Lung (tissue), 12 donors: Measurements from ENCODE around the gene MAPKAPK5. TPM values are rescaled to one million over a fixed set of nuclear protein-coding genes. Genes with fewer than 3 reads are reported as not detected.
A peak's percentile ranks its signal among the peaks of the same experiment; 100 is the strongest.
"Not testable (repeated sequence)": the region's sequence is repeated elsewhere in the genome, so short reads cannot be mapped to it uniquely, and the experiment has no call there.

Experiments used
- ATAC-seq: fragments of 200-7000 bp; cut with Tn5 transposase; one replicate; pipeline ENCODE4 v1.9.1; 2020; ENCODE audit warnings: moderate number of reproducible peaks; ENCODE audit not compliant: insufficient read depth, low FRiP score
- DNase-seq, 3 donors: peaks; one replicate each; pipeline ENCODE4 v3.0.0-alpha.2; 2013 to 2017
- H3K27ac ChIP-seq, 2 donors: one replicate each; pipeline ENCODE4 v1.5.1; 2013; ENCODE audit warnings: mild to moderate bottlenecking in 2 of 2, moderate library complexity in 2 of 2, control low read depth in 1 of 2, inconsistent platforms in 1 of 2, low read depth in 1 of 2, low read length in 1 of 2
- H3K27me3 ChIP-seq, 3 donors: one replicate each; pipeline ENCODE4 v1.5.1; 2013; ENCODE audit warnings: low read length in 2 of 3; ENCODE audit not compliant: control insufficient read depth in 3 of 3, insufficient read depth in 3 of 3
- H3K36me3 ChIP-seq, 4 donors: one replicate each; pipeline ENCODE4 v1.5.1; 2013; ENCODE audit warnings: low read length in 4 of 4, mild to moderate bottlenecking in 1 of 4, moderate library complexity in 1 of 4; ENCODE audit not compliant: control insufficient read depth in 4 of 4, insufficient read depth in 4 of 4
- H3K4me1 ChIP-seq, 5 donors: one replicate each; pipeline ENCODE4 v1.5.1; 2013; ENCODE audit warnings: low read length in 5 of 5, mild to moderate bottlenecking in 2 of 5, moderate library complexity in 1 of 5; ENCODE audit not compliant: control insufficient read depth in 5 of 5, insufficient read depth in 5 of 5
- H3K4me3 ChIP-seq: one replicate; pipeline ENCODE4 v1.5.1; 2013; ENCODE audit warnings: mild to moderate bottlenecking, control low read depth, moderate library complexity
- H3K9ac ChIP-seq, 2 donors: one replicate each; pipeline ENCODE4 v1.5.1; 2013; ENCODE audit warnings: low read length in 2 of 2, control low read depth in 1 of 2; ENCODE audit not compliant: insufficient read depth in 1 of 2
- H3K9me3 ChIP-seq, 4 donors: one replicate each; pipeline ENCODE4 v1.5.1; 2013; ENCODE audit warnings: low read length in 3 of 4, mild to moderate bottlenecking in 1 of 4, moderate library complexity in 1 of 4; ENCODE audit not compliant: control insufficient read depth in 4 of 4, insufficient read depth in 3 of 4
- WGBS, 2 donors: extraction: QIAGEN DNeasy Blood & Tissue Kit; methylation state at CpG; one replicate each; pipeline ENCODE4 v1.1.7; 2013; 5-methylcytosine and 5-hydroxymethylcytosine counted together
- polyA plus RNA-seq, 2 donors: library from polyadenylated mRNA; stranded (reverse); fragments of 200-250 nt; gene quantifications; one replicate each; pipeline ENCODE4 v1.2.1, GENCODE V29; 2013
- total RNA-seq, 2 donors: library from RNA; depleted of rRNA in 1 of 2; stranded (reverse); fragments of >200 nt in 1 of 2; gene quantifications; one replicate each; pipeline ENCODE4 v1.2.1, GENCODE V29; 2014 to 2021
- TF ChIP-seq, protein P1 (sequence below): IDR thresholded peaks from 2 replicates; pipeline ENCODE4 v1.5.1; 2012; ENCODE audit warnings: mild to moderate bottlenecking; ENCODE audit errors: control extremely low read depth, extremely low read depth
- donor health status: control.
- donor health status: control.
- donor health status: Bipolar disorder and iron deficiency.
- donor health status: healthy.
- donor health status: DM: yes; HTN: yes; CAD: no.

The MAPKAPK5 gene
- total and polyA plus RNA-seq, 4 donors: 15.4 to 46.3 (median 37.2) TPM

DNA sequence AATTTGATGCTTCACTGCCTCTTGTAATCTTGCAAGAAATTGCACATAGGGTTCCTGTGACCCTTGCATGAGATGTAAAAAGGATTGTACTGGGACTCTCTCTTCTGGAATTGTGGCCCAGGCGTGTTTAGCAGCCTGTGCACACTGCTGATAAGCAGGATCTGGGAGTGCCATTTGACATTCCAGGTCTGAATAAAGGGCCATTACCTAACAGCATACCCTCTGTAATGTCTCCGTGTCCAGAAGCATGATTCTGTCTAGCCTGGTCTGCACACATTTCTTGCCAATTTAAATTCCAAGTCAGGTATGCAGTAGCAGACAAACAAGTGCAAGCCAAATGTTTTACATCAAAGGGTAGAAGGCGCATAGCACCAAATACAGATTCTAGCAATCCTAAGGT, 18.1 kb upstream of the MAPKAPK5 start:
- H3K27me3 ChIP-seq: no peaks in the 10 kb centered on the region
- TF ChIP-seq, protein P1, sequence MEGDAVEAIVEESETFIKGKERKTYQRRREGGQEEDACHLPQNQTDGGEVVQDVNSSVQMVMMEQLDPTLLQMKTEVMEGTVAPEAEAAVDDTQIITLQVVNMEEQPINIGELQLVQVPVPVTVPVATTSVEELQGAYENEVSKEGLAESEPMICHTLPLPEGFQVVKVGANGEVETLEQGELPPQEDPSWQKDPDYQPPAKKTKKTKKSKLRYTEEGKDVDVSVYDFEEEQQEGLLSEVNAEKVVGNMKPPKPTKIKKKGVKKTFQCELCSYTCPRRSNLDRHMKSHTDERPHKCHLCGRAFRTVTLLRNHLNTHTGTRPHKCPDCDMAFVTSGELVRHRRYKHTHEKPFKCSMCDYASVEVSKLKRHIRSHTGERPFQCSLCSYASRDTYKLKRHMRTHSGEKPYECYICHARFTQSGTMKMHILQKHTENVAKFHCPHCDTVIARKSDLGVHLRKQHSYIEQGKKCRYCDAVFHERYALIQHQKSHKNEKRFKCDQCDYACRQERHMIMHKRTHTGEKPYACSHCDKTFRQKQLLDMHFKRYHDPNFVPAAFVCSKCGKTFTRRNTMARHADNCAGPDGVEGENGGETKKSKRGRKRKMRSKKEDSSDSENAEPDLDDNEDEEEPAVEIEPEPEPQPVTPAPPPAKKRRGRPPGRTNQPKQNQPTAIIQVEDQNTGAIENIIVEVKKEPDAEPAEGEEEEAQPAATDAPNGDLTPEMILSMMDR: no peak
- H3K27ac ChIP-seq: peak overlapping the region in 1 of 2 donors; percentile 14
- H3K36me3 ChIP-seq: no peaks in the 10 kb centered on the region
- WGBS, 2 donors: 60 to 82% methylated on average over 3 of the region's 3 CpGs
- no peaks in the 10 kb centered on the region for H3K4me1 ChIP-seq
- peaks cover 0 to 4% (median 0%) of the 10 kb centered on the region in 4 donors for H3K9me3 ChIP-seq
- H3K9ac ChIP-seq: no peak overlapping the region
- no peak overlapping the region for H3K4me3 ChIP-seq
- DNase-seq: no peak
- no peak for ATAC-seq

DNA sequence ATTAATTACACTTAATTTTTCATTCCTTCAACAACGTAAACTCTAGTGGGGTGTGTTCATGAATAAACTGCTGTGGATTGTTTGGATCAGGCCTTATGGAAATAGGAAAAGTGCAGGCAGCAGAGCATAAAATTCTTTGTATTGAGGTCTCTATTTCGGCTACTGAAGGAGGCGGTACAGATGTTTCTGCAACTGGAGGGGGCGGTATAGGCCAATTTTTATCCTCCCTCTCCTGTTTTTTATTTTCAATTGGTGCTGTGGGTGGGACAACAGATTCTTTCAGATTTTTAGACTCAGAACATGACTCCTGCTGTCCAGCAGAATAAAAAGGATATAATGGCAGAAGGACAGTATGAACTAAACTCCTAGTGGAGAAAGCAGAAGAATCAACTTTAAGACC, 17.7 kb upstream of the MAPKAPK5 start:
- H3K9ac ChIP-seq, H3K4me3 ChIP-seq, H3K27ac ChIP-seq, ATAC-seq, H3K9me3 ChIP-seq, DNase-seq, H3K4me1 ChIP-seq, H3K36me3 ChIP-seq, H3K27me3 ChIP-seq: not testable (repeated sequence)
- WGBS, 2 donors: 45 to 50% methylated on average over 4 of the region's 4 CpGs

DNA sequence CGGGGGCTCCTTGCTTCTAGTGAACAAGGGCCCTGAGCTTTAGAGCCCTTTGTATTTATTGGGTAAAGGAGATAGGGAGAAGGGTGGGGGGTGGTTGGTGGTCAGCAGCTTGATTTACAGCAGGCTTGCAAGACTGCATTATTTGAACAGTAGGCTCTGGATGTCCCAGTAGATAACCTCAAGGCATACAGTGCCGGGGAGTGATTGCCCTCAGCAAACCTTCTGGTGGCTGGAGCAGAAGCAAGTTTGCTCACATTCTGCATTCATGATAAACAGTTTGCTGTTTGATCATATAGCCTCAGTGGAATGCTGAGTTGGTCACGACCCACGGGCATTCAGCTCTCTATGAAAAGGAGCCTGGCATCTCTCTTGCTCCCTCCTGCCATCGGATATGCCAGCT, 16.5 kb upstream of the MAPKAPK5 start:
- DNase-seq: no peak
- ATAC-seq: no peak
- Histone ChIP-seq H3K4me3 (no peak overlapping the region), H3K36me3 (no peaks in the 10 kb centered on the region), H3K27ac (no peak overlapping the region), H3K4me1 (no peaks in the 10 kb centered on the region), H3K9me3 (peaks cover 0 to 4% (median 0%) of the 10 kb centered on the region in 4 donors), H3K9ac (no peak overlapping the region), H3K27me3 (no peaks in the 10 kb centered on the region)
- WGBS, 2 donors: 83 to 85% methylated on average over 5 of the region's 5 CpGs
- TF ChIP-seq, protein P1: no peak

DNA sequence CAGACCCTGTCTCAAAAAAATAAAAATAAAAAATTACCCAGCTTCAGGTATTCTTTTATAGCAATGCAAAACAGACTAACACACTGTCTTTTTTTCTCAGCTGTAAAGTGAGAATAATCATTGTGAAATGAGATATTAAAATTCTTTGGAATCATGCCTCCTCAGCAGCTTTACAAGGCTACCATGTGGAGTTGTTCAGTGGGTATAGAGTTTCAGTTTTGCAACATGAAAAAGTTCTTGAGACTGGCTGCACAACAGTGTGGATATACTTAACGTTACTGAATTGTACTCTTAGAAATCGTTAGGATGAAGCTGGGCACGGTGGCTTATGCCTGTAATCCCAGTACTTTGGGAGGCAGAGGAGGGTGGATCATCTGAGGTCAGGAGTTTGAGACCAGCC, 15.7 kb upstream of the MAPKAPK5 start:
- WGBS, 2 donors: 60 to 83% methylated on average over 3 of the region's 3 CpGs
- no peaks in the 10 kb centered on the region for H3K4me1 ChIP-seq
- no peak overlapping the region for H3K9ac ChIP-seq
- H3K36me3 ChIP-seq: no peaks in the 10 kb centered on the region
- ATAC-seq: no peak
- peaks cover 0 to 4% (median 0%) of the 10 kb centered on the region in 4 donors for H3K9me3 ChIP-seq
- H3K4me3 ChIP-seq: no peak overlapping the region
- no peak for DNase-seq
- TF ChIP-seq, protein P1: no peak
- H3K27ac ChIP-seq: no peak overlapping the region
- H3K27me3 ChIP-seq: no peaks in the 10 kb centered on the region
